HUES6 (cell line): ENCODE results near the gene SPOPL.
"Not testable (repeated sequence)": the region's sequence is repeated elsewhere in the genome, so short reads cannot be mapped to it uniquely, and the experiment has no call there.

Experiments used
- H3K27ac ChIP-seq: 2 replicates; pipeline ENCODE4 v1.7.0; 2013; ENCODE audit warnings: low read depth, mild to moderate bottlenecking, low read length, inconsistent platforms
- H3K27me3 ChIP-seq: 2 replicates; pipeline ENCODE4 v1.6.1; 2013; ENCODE audit warnings: low read length; ENCODE audit not compliant: control insufficient read depth, insufficient read depth
- H3K36me3 ChIP-seq: 2 replicates; pipeline ENCODE4 v1.6.1; 2013; ENCODE audit warnings: low read length; ENCODE audit not compliant: control insufficient read depth, insufficient read depth
- H3K4me1 ChIP-seq: 2 replicates; pipeline ENCODE4 v1.6.1; 2013; ENCODE audit warnings: low read length; ENCODE audit not compliant: control insufficient read depth, insufficient read depth
- H3K4me3 ChIP-seq: 2 replicates; pipeline ENCODE4 v1.5.1; 2013; ENCODE audit warnings: low read depth, low read length
- H3K9ac ChIP-seq: one replicate; pipeline ENCODE4 v1.6.1; 2013; ENCODE audit warnings: mild to moderate bottlenecking, low read length
- H3K9me3 ChIP-seq: 2 replicates; pipeline ENCODE4 v1.6.1; 2013; ENCODE audit warnings: low read depth, low read length; ENCODE audit not compliant: control insufficient read depth, insufficient read depth

Gene SPOPL

DNA sequence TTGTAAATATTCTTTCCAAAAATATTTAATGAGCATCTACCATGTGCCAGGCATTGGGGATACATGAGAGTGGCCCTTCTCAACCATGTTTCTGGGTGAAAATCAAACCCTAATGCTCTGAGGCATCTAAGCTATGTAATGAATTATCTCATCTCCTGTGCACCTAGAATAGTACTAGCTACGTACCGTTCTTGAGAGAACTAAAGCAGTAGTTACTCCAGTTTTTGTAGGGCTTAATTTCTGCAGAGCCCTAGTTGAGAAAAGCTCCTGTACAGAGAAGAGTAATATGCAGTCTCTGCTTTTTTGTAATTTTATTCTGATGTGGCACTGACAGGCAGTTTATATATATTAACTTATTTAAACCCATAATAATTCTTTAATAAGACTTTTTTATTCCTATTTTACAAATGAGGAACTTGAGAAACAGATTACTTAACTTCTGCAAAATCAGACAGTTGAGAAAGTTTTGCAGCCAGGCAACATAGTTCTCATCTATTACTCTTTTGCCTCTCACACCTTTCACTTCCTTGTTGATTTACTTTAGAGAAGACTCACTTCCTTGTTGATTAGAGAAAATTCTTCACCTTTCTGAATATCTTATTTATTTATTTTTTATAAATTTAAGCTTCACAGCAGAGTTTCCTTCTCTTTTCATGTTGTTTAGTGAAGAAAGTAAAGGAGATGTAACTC, 3.1 kb downstream of the SPOPL start:
- no peaks in the 10 kb centered on the region for H3K36me3 ChIP-seq
- H3K9ac ChIP-seq, result no peak overlapping the region
- no peaks in the 10 kb centered on the region for H3K9me3 ChIP-seq
- no peaks in the 10 kb centered on the region for H3K27me3 ChIP-seq
- H3K4me1 ChIP-seq, result peaks cover 31% of the 10 kb centered on the region
- H3K4me3 ChIP-seq, result no peak overlapping the region
- no peak overlapping the region for H3K27ac ChIP-seq

GRCh38 chr2:138507267-138507666, 5.7 kb downstream of the SPOPL start:
- Histone ChIP-seq H3K36me3 (no peaks in the 10 kb centered on the region), H3K27ac (no peak overlapping the region), H3K4me3 (no peak overlapping the region), H3K9ac (no peak overlapping the region), H3K9me3 (no peaks in the 10 kb centered on the region), H3K4me1 (peaks cover 24% of the 10 kb centered on the region), H3K27me3 (no peaks in the 10 kb centered on the region)

GRCh38 chr2:138510319-138510718, 8.7 kb downstream of the SPOPL start:
- H3K9me3 ChIP-seq, result no peaks in the 10 kb centered on the region
- H3K36me3 ChIP-seq, result no peaks in the 10 kb centered on the region
- no peaks in the 10 kb centered on the region for H3K27me3 ChIP-seq
- peaks cover 23% of the 10 kb centered on the region for H3K4me1 ChIP-seq
- no peak overlapping the region for H3K27ac ChIP-seq
- no peak overlapping the region for H3K9ac ChIP-seq
- H3K4me3 ChIP-seq, result no peak overlapping the region

DNA sequence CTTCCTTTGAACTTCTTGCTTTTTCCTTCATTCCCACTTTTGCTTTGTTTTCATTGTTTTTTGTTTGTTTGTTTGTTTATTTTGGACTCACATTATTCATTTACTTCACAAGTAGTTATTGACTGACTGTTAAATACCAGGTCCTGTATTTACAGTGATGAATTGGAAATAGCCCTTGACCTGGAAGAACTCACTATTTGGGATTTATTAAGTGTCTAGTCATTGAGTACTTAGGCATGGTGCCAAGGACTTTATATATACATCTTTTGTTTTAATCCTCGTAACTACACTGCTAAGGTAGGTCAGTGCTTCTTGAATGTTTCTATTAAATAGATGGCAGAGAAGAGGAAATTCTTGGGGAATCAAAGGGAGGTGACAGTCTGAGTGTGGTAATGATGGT, 11.1 kb downstream of the SPOPL start:
- Histone ChIP-seq H3K4me3 (no peak overlapping the region), H3K9me3 (no peaks in the 10 kb centered on the region), H3K36me3 (no peaks in the 10 kb centered on the region), H3K27ac (no peak overlapping the region), H3K4me1 (peaks cover 20% of the 10 kb centered on the region), H3K9ac (no peak overlapping the region), H3K27me3 (no peaks in the 10 kb centered on the region)

- no peak overlapping the region for H3K27ac ChIP-seq
- peaks cover 20% of the 10 kb centered on the region for H3K4me1 ChIP-seq
- H3K9me3 ChIP-seq, result no peaks in the 10 kb centered on the region
- H3K27me3 ChIP-seq, result no peaks in the 10 kb centered on the region
- no peak overlapping the region for H3K9ac ChIP-seq
- no peaks in the 10 kb centered on the region for H3K36me3 ChIP-seq
- H3K4me3 ChIP-seq, result no peak overlapping the region
Measured at GRCh38 chr2:138514173-138514572, 12.6 kb downstream of the SPOPL start.

DNA sequence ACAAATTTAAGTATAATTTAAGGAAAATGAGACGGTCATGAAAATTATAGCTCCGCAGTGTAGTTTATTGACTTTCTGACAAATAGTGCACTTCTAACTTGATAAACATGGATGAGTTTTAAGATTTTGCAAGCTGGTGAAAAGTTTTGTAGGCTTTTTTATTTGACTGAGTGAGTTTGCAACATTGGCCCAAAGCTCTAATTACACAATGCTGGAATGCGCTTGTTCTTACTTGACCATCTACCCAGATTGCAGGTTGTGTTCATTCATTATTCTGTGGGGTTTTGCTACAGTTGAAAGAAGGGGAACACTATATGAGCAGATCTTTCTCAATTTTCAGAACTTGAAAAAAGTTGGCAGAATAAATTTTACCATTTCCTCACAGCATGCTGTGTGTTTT, 13.5 kb downstream of the SPOPL start:
- no peaks in the 10 kb centered on the region for H3K9me3 ChIP-seq
- H3K4me3 ChIP-seq, result no peak overlapping the region
- H3K9ac ChIP-seq, result no peak overlapping the region
- H3K36me3 ChIP-seq, result no peaks in the 10 kb centered on the region
- peaks cover 20% of the 10 kb centered on the region for H3K4me1 ChIP-seq
- H3K27ac ChIP-seq, result no peak overlapping the region
- H3K27me3 ChIP-seq, result no peaks in the 10 kb centered on the region

DNA sequence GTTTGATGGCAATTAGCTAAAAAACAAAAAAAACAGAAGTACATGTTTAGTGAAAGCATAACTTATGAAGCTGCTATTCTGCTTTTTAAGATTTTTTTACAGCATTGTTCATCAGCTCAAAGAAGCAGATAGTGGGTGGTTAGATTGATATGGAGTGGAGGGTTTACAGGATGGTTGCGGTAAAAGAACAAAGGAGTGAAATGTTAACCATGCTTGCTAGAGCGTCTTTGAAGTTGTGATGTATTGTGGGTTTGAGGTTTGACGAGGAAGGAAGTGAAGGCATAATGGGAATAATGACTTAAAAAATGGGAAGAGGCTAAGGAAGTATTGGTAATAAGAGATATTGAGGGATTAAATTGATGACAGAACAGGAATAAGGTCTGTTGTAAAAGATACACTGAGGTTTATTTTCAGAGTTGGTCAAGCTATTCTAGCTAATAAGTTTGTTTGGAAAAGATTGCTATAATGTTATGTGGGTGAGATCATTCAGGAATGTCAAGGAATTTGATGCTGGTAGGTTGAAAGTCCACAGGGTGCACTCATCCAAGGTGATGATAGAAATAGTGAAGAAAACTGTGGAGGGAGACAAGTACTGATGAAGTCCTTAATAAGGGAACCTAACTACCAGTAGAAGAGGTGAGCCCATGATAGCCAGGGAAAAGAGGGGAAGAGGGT, 14.6 kb downstream of the SPOPL start:
- Histone ChIP-seq H3K27ac (no peak overlapping the region), H3K36me3 (no peaks in the 10 kb centered on the region), H3K4me1 (peaks cover 20% of the 10 kb centered on the region), H3K4me3 (no peak overlapping the region), H3K9ac (no peak overlapping the region), H3K9me3 (no peaks in the 10 kb centered on the region), H3K27me3 (no peaks in the 10 kb centered on the region)

DNA sequence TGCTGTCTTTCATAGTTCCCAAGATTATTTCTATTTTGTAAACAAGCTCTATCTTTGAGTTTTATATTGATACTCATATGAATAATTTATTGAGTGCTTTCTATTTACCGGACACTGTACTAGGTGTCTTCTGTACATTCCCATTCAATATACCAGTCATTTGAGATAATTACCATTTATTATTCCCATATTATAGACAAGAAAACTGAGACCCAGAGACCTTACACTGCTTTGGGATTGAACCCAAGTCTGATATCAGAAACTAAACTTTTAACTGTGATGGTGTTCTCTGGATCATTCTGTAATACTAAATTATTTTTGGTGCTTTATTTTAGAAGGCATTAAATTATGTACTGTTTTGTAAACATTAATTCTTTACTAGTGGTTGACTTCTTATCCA, 17.3 kb downstream of the SPOPL start:
- no peak overlapping the region for H3K27ac ChIP-seq
- H3K27me3 ChIP-seq, result no peaks in the 10 kb centered on the region

GRCh38 chr2:138521821-138522220, 20.3 kb downstream of the SPOPL start:
- no peaks in the 10 kb centered on the region; the same call in 1 of the 2 replicates for H3K36me3 ChIP-seq
- no peaks in the 10 kb centered on the region for H3K27me3 ChIP-seq

More for the DNA sequence above, 17.3 kb downstream of the SPOPL start:
- H3K4me1 ChIP-seq, result peaks cover 20% of the 10 kb centered on the region
- H3K9me3 ChIP-seq, result peaks cover 5% of the 10 kb centered on the region
- H3K4me3 ChIP-seq, result no peak overlapping the region
- H3K9ac ChIP-seq, result no peak overlapping the region
- H3K36me3 ChIP-seq, result no peaks in the 10 kb centered on the region; the same call in 1 of the 2 replicates

DNA sequence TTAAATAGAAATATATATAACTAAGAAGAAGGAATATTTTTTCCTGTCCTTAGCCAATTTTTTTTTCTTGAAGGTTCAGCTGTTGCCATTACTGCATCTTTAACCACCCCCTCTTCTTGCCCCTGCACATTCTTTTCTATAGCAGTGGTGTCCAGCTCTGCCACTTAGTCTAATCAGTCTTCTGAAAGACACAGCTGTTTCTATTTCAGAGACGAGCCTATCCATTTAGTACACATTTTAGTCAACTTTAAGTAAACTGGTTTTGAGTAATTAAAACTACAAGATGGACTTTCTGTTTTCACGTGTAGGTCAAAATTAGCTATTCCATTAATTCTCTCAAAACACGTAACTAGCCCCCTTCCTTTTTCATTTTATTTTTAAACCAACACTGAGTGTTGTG, 21.0 kb downstream of the SPOPL start:
- Histone ChIP-seq H3K9ac (no peak overlapping the region), H3K27me3 (no peaks in the 10 kb centered on the region), H3K36me3 (no peaks in the 10 kb centered on the region; the same call in 1 of the 2 replicates), H3K4me1 (no peaks in the 10 kb centered on the region; the same call in 1 of the 2 replicates), H3K27ac (no peak overlapping the region), H3K9me3 (peaks cover 16% of the 10 kb centered on the region), H3K4me3 (no peak overlapping the region)

More at GRCh38 chr2:138521821-138522220, 20.3 kb downstream of the SPOPL start:
- peaks cover 16% of the 10 kb centered on the region for H3K9me3 ChIP-seq
- no peak overlapping the region for H3K27ac ChIP-seq
- no peaks in the 10 kb centered on the region; the same call in 1 of the 2 replicates for H3K4me1 ChIP-seq
- no peak overlapping the region for H3K9ac ChIP-seq
- no peak overlapping the region for H3K4me3 ChIP-seq

DNA sequence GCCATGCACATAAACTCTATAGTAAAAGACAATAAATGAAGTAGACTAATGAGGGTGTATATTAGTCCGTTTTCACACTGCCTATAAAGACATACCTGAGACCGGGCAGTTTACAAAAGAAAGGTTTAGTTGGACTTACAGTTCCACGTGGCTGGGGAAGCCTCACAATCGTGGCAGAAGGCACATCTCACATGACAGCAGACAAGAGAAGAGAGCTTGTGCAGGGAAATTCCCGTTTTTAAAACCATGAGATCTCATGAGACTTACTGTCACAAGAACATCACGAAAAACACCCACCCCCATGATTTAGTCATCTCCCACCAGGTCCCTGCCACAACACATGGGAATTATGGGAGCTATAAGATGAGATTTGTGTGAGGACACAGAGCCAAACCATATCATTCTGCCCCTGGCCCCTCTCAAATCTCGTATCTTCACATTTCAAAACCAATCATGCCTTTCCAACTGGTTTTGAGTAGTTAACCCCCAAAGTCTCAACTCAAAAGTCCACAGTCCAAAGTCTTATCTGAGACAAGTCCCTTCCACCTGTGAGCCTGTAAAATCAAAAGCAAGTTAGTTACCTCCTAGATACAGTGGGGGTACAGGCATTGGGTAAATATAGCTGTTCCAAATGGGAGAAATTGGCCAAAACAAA, 21.6 kb downstream of the SPOPL start:
- not testable (repeated sequence) for H3K4me3 ChIP-seq, H3K27me3 ChIP-seq, H3K36me3 ChIP-seq, H3K27ac ChIP-seq, H3K9ac ChIP-seq, H3K4me1 ChIP-seq
- peaks cover 16% of the 10 kb centered on the region for H3K9me3 ChIP-seq
